Stromal cell of bone marrow (primary cell): ENCODE measurements around the gene ZNF669.
"Not testable (repeated sequence)": the region's sequence is repeated elsewhere in the genome, so short reads cannot be mapped to it uniquely, and the experiment has no call there.

Source experiments
- DNase-seq: peaks from one replicate; pipeline ENCODE4 v3.0.0-alpha.2; 2012; ENCODE audit warnings: low read depth

The ZNF669 gene

DNA sequence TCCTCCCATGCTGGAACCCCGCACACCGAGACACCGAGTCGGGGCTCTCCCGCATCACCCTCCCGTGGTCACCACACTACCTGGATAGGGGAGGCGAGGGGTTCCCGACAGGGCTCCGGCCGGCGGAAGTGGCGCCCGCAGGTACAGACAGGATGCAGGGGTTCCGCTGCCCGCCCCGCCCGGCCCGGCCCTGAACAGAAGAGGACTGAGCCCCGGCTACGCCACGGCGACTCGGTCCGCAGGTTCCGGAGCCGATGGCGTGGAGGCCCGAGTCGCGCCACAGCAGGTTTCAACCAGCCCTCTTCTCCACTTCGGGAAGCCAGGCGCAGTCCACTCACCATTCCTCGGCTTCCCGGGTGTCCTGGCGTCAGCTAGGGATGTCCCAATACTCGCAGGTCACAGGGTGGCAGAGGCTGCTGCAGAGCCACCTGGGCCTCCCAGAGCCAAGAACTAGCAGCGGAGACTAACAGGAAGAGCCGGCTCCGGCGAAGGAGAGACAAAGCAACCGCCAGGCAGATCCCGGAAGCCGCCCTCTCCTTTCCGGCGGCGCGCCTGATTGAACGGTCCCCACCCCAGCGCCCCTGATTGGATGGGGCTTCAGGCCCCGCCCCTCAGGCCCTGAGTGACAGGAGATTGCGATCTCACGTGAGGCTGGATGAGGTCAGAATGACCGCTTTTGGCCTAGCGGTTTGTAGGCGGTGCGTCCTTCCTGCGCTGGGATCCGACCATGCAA lies at the start of gene ZNF669:
ZNF669 (minus strand) TSS at position 498 of the 733 bp plus-strand sequence; CDS start at position 341, 157 bp downstream.
- DNase-seq, result peak; percentile 95

DNA sequence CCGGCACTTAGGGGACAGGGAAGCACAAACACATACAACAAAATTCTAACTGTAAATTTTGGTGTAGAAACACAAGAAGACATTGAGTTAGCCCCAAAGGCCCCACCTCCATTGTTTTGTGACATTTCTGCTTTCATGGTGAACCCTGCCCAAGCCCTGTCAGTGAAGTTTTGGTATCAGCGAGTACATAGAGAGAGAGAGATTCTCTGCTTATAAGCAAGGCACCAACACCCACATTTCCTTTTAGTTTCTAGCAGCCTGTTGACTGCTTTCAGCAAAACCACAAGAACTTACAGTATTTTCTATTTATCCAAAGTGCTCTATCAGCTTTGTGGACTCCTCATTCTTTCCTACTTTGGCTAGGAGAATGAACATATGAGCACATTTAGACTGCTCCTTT lies 43.6 kb upstream of the ZNF669 start:
- no peak for DNase-seq

DNA sequence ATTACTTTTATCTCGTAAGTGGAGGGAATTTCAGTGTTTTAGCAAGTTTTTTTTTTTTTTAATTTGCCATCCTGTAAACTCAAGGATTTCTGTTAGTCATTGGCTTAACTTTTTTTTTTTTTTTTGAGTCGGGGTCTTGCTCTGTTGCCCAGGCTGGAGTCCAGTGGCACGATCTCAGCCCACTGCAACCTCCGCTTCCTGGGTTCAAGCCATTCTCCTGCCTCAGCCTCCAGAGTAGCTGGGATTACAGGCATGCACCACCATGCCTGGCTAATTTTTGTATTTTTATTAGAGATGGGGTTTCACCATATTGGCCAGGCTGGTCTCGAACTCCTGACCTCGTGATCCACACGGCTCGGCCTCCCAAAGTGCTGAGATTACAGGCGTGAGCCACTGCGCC lies 43.0 kb upstream of the ZNF669 start:
- not testable (repeated sequence) for DNase-seq

DNA sequence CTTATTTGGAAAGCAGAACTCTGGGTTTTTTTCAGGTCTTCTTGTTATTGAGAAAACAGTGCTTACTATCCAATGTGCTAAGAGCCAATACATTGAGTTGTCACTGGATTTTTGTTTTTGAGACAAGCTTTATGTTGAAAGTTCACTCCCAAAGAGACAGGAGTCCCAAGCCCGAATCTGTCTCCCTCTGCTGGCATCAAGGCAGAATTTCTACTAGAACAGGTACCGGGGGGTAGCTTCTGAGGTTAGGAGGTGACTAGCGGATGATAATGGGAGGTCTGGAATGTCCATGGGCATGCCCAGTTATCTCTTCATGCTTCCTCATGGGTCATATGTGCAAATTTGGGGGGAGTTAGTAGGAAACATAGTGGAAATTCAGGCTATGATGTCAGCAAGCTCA lies 42.5 kb upstream of the ZNF669 start:
- no peak for DNase-seq

DNA sequence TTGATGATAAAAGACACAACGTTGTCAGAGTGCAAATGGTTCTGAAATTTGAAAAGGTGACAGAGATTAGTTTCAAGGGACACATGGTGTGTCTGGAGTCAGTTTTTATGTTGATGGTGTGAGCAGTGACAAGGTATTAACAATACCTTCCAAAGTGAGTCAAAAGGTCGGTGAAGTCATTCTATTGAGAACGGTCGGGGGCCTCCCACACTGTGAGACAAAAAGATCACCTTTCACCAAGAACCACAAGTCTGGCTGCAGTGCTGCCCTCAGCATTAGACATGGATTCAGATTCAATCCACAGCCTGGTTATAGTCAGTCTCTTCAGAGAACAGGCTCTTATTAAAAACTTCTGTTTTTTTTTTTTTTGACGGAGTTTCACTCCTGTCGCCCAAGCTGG lies 41.1 kb upstream of the ZNF669 start:
- no peak for DNase-seq

DNA sequence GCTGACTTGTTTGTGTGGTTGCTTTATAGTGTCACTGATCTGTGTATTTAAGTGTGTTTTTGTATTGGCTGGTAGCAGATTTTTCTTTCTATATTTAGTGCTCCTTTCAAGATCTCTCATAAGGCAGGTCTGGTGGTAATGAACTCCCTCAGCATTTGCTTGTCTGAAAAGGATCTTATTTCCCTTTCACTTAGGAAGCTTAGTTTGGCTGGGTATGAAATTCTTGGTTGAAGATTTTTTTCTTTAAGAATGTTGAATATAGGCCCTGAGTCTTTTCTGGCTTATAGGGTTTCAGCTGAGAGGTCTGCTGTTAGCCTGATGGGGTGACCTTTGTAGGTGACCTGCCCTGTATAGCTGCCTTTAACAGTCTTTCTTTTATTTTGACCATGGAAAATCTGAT lies 35.4 kb upstream of the ZNF669 start:
- not testable (repeated sequence) for DNase-seq

DNA sequence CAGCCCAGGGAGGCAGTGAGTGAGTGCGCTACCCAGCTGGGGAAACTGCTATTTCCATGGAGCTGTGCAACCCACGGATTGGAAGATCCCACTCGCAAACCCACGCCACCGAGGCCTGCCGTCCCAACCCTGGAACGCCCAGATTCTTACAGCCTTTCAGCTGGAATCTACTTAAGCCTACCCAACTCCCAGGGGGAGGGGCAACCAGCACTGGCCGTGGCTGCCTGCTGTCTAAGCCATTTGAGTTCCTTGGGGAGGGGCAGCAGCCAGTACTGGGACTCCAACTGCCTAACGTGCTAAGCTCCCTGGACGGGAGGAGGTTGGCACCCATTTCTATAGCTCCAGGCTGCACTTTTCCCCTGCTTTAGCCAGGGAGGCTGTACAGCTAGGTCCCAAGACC lies 27.1 kb upstream of the ZNF669 start:
- no peak for DNase-seq

DNA sequence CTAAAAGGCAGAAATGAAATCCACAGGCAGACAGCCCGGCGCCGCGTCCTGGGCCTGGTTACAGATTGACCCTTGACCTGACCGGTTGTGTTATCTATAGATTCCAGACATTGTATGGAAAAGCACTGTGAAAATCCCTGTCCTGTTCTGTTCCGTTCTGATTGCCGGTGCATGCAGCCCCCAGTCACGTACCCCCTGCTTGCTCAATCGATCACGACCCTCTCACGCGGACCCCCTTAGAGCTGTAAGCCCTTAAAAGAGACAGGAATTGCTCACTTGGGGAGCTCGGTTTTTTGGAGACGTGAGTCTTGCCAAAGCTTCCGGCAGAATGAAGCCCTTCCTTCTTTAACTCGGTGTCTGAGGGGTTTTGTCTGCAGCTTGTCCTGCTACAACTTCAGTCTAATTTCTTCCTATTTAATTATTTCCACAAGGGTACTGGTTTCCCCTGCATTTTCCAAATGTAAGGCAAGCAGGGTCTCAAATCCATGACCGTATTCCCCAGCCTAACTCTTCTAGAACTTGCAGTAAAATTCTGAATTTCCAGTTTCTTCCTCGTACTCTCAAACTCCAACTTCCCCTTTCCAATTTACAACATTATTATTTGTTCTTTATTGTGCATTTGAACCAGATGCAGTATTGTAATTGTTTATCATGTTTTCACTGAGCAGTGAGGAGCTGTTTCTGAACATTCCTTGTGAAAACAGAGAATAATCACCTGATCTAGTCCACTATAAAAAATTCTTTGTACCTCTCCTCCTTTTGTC lies 23.5 kb upstream of the ZNF669 start:
- DNase-seq, result not testable (repeated sequence)

DNA sequence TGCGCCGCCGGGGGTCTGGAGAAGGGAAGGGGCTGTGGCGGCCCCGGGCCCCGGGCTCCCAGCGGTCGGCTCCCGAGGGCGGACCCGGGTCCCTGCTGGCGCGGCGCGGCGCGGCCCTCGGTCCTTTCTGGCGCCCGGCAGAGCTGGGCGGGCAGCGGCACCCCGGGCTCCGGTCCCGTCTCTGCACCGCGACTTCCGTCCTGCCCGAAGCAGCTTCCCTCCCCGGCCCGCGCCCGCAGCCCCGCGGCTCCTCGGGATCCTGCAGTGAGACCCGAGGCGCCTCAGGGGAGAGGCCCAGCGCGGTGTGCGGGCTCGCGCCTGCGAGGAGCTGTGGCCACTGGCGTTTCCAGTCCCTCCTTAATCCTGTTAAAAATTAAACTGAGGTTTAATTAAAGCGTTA lies 22.4 kb upstream of the ZNF669 start:
- not testable (repeated sequence) for DNase-seq

DNA sequence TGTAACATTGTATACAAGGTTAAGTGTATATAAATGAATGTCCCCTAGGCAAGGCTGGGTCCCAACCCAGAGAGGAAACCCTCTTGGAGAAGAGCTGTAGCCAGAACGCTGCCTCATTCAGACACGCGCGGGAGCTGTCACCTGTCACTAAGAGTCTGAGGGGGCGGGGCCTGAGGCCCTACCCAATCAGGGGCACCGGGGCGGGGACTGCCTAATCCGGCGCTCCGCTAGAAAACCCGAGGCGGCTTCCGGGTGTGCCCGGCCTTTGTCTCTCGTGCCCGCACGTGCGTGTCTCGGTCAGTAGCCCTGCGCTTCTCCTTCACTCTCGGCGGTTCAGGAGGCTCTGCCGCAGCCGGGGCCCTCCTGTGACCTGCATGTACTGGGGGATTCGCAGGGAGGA lies 22.0 kb upstream of the ZNF669 start:
- DNase-seq, result not testable (repeated sequence)

DNA sequence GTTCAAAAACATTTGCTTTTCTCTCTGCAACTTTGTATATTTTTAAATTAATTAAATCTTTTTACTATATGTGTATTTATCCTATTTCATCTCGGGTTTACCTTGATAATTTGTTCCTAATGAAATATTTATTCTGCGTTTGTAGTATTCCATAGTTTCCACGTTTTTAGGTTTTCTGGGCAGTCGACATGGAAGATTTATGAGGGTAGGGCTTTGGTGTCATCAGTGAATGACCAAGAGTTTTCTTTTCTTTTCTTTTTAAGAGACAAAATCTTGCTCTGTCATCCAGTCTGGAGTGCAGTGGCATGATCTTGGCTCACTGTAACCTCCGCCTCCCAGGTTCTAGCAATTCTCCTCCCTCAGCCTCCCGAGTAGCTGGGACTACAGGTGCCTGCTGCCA lies 17.2 kb upstream of the ZNF669 start:
- no peak for DNase-seq

DNA sequence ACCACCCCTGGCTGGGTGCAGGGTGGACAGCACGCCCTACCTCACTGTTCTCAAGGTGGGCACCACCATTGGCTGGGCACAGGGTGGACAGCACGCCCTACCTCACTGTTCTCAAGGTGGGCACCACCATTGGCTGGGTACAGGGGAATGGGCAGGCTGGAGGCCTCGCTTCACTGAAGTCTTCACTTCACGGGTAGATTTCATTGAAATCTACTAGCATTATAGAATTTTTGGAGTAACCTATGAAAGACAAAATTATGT lies 16.2 kb upstream of the ZNF669 start:
- not testable (repeated sequence) for DNase-seq

DNA sequence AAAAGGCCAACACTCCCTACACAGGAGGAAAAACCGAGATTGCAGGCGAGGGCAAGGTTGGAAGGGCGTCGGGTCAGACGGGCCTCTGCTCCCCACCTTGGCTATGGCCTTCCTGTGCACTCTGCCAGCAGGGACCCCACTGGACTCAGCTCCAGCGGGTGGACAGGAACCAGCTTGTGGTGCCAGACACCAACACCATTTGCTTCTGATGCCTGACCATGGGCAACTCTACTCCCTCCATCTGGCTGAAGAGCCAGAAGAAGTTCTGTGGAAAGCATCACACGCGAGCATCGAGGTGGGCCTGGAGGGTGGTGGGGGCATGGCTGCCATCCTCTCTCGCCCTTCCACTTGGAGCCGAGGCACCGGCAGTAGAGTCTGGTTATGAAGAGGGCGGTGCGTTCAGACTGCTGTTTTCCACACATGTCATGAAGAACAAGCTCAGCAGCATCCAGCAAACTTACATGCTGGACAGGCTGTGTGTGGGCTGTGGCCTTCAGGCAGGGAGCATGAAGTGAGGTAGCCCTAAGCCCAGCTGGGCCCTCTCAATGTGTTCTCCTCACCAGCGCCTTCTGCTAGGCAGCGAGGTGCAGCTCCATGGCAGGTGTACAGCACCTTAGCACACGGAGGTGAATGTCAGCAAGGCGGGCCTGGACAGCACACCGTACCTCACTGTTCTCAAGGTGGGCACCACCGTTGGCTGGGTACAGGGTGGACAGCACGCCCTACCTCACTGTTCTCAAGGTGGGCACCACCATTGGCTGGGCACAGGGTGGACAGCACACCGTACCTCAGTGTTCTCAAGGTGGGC lies 15.6 kb upstream of the ZNF669 start:
- no peak for DNase-seq

DNA sequence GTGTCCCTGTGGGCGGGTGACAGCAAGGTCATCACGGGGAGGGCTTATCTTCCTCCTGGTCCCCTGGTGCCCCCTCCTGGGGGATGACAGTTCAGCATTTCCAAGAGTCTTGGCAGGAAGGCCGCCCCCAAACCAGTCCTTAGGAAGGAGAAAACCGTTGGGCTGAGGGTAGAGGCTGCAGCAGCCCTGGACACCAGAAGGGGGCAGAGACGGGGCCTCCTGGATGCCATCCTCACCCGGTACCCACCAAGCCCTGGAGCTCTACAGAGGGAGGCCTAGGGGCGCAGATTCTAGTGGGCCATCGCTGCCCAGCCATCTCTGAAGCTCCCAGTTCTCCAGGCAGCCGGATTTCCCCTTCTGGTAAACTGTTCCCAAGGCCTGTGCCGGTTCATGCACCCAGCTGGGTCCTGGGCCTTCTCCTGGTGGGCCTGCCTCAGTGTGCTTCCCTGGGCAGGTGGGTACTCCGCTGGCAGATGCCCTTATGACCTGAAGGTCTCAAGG lies 14.8 kb upstream of the ZNF669 start:
- DNase-seq, result no peak

DNA sequence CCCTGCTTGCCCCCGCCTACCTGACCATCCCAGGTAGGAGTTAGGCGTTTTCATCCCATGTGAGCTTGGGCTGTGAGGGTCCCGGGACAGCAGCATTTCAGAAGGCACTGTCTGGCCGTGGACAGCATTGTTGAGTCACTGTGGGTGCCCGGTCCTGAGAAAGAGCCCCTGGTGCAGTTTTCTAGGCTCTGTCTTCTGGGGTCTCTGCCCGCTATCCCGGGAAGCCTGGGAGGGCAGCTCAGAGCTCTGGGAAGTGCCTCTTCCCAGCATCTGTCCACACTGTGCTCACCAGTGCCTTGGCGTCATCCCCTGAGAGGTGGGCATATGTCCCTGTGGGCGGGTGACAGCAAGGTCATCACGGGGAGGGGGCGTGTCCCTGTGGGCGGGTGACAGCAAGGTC lies 11.4 kb upstream of the ZNF669 start:
- DNase-seq, result no peak

DNA sequence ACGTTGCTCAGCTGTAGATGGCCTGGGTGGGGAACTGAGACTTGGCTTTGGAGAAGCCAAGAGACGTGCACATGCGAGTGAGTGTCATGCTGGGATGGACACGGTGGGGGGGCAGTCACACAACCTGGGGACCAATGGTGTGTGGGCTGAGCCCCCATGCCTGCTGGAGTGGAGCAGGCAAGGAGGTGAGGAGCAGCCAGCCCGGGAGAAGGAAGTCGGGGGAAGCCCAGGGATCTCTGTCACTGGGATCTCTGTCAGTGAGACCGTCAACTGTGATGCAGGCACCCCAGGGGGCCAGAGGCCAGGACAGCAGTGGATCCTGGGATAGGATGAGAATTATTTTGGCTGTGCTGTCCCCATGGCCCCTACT lies 11.0 kb upstream of the ZNF669 start:
- no peak for DNase-seq

DNA sequence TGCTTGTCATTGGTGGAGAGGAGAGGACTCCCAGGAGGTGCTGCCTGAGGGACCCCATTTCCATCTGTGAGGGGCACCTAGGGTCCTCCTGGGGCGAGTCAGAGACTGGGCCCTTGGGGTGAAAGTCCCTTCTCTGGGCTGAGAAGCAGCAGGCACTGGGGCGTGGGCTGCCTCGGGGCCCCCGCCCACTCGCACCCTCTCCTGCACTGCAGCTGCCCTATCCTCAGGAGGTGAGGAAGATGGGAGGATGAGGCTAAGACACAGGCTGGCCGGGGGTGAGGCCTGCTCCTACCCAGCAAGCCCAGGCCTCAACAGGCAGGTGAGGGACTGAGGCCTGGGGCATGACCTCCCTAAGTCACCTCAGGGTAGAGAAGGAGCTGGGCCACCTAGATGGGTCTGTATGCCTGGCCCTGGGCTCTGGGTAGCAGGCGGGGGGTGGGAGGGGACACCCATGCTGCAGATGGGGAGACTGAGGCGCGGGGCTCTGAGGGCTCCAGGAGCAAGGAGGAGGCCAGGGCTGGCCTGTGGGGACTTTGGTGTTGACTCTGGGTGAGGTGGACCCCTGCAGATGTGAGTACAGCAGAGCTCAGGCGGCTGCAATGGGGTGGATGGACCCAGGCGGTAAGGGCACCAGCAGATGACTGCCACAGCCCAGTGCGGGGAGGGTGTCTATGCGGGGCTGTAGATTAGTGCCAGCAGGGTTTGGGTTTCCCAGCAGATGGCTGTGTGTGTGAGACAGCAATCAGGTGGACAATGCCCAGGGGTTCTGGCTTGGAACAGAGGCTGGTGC lies 10.4 kb upstream of the ZNF669 start:
- no peak for DNase-seq

DNA sequence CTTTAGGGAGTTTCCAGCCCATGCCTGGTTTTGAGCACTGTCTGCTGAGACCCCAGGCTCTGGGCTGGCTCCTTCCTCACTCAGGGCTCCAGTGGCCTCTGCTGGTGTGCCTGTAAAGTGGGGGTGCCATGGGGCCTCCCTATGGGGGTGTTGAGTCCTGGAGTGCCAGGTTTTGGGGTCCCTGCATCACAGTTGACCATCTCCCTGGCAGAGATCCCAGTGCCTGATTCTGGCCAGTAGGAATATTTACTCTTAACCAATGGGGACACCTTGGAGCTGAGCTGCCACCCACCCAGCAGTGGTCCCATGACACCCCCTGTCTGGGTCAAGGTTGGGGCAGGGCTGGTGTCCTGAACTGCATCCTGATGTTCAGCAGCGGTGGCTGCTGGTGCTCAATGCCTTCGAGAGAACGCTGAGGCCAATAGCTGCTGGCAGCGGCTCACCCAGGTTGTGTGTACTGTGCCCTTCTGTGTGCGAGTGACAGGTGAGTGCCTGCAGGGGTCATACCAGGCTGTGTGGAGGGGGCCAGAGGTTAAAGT lies 9.6 kb upstream of the ZNF669 start:
- no peak for DNase-seq

DNA sequence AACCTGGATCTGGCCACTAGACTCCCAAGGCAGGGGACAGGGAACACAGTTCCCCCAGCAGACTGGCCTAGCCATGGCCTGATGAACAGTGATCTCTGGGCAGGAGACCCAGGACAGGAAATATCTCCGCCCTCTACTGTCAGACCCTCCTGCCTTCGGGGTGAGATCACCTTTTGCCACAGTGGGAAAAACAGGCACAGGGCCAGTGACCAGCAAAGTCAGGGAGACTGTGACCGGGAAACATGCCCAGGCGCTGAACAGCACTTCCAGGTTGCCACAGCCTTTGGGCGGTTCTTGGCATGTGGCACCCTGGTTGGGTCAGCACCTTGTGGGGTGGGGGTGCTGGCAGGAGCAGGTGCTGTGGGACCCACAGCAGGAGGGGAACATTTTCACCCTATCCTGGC lies 8.9 kb upstream of the ZNF669 start:
- DNase-seq, result no peak

DNA sequence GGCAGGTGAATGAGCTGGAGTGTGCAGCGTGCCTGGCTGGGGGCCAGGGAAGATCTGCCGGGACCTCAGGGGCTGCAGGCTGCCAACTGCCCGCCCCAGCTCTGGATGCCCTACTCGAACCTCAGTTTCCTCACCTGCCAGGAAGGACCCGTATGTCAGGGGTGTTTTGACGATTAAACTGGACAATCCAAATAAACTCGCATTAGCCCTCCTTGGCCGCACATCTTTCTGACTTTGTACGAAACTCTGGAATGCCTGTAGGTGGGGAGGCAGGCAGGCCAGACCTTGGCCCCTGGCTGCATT lies 8.3 kb upstream of the ZNF669 start:
- no peak for DNase-seq

DNA sequence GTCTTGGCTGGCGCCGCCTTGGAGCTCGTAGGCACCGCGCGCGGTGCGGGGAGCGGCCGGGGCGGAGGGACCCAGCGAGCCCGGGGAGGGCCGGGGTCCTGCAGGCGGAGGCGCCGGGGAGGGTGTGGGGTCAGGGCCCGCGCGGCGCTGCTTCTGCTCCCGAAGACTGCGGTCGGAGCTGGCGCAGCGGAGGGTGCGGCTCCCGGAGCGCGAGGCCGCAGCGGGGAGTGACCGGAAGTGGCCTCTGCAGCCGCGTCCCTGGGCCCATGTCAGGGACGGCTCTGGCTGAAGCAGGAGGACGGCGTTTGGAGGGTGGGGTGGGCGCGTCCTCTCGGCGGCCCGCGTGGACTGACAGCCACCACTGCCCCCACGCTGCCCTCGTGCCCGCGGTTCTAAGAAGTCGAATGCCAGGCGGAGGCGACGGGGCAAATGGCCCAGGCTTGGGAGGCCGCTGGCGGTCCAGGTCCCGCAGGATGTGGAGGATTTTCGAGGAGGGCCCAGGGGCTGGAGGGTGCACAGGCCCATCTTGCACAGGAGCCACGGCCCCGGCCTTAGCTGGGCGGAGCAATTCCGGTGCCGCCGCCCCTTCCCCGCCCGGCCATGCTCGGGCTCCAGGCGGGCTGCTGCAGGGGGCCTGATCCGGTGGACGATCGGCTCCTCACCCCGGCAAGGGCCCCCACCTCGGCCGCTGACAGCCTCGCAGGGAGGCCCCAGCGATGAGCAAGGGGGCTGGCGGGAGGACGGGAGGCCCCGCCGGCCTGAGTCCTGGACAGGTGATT lies 7.7 kb upstream of the ZNF669 start:
- no peak for DNase-seq
